ENCODE results near the gene SORCS2.
A peak's percentile ranks its signal among the peaks of the same experiment; 100 is the strongest.

SORCS2 gene

GRCh38 chr4:7389101-7389701 lies 196.9 kb downstream of the SORCS2 start:
- FAIRE-seq (no peak), DNase-seq (ENCODE audit: low spot score) (no peak)

- no peak for FAIRE-seq
Measured at GRCh38 chr4:7389719-7390118, 197.4 kb downstream of the SORCS2 start.

DNA sequence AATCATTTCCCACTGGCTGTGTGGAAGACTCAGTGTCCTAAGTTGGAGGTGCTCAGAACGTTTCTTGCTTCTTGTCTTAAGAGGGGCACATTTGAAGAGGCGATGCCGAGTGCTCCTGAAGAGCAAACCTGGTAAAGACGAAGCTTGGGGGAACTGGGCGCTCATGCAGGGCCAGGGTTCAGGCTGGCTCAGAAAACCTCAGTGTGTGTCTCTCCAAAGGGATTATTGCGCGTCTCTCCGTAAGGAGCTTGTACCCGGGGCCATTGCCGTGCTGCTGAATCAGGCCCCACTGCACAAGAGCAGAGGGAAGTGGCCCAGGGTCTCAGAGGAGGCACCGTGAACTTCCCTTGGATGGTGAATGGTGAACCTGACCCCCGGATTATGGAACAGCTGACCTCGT lies 198.0 kb downstream of the SORCS2 start:
- no peak for DNase-seq (ENCODE audit: low spot score)
- no peak for FAIRE-seq

More at GRCh38 chr4:7389719-7390118, 197.4 kb downstream of the SORCS2 start:
- no peak for DNase-seq (ENCODE audit: low spot score)

- no peak for FAIRE-seq
- DNase-seq (ENCODE audit: low spot score): no peak
Measured at GRCh38 chr4:7390906-7391636, 198.7 kb downstream of the SORCS2 start.

- DNase-seq (ENCODE audit: low spot score) (no peak), FAIRE-seq (no peak)
Measured at GRCh38 chr4:7391637-7392437, 199.5 kb downstream of the SORCS2 start.

GRCh38 chr4:7392438-7393421 lies 200.4 kb downstream of the SORCS2 start:
- DNase-seq (ENCODE audit: low spot score) (peak; percentile 26), FAIRE-seq (no peak)

DNA sequence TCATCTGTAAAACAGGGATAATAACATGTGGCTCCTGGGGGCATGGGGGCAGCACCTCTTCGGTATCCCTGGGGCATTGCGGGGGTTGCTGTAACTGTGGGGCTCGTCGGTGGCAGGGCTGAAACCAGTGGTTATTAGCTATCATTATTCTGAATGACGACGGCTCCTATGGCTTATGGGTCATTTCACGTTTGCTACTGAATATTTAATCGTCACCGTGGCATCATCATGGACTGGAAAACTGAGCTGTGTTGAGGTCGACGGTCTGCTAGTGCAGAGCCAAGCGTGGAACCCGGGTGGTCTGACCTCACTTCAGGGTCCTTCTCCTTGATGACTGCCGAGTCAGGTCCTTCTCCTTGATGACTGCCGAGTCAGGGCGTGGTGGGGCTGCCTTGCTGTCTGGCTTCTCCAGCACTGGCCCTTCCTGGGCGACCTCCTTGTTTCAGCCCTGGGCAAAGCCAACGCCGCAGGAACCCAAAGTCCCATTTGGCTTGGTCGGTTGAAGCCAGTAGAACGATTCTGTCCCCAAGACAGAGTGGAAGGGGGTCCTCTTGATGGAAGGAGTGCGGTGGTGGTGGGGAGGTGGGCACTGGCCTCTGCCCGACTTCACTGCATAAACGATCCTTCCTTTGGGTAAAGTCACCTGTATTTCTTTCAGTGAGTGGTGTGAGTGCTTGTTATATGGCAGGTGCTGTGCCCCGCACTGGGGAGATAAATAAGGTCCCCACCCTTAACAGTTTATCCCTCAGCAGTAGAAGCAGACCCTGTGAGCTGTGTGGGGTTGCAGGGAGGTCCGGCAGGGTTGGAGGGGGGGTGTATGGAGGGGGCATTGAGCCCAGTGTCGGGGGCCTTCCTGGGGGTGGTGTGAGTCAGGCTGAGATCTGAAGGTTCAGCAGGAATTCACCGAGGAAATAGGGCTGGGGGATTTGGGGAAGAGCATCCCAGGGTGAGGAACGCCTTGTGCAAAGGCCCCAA lies 201.6 kb downstream of the SORCS2 start:
- DNase-seq (ENCODE audit: low spot score) (no peak), FAIRE-seq (no peak)

- no peak for FAIRE-seq
- no peak for DNase-seq (ENCODE audit: low spot score)
Measured at GRCh38 chr4:7394681-7395451, 202.5 kb downstream of the SORCS2 start.

DNA sequence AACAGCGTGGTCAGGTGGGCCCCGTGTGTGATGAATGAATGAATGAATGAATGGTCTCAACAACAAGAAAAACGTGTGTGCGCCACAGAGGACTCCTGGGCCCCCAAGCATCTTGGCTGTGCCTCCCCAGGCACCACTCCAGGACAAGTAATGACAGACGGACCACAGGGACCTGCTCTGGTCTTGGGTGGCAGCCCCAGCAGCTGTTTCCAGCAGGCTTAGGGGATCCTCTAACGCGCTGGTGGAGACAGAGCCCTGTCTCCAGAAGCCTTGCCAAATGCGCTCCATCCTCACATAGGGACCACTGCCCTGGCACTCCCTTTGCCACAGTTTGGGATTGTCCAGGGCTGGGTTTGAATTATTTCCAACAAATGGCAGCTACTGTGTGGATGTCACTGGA lies 203.3 kb downstream of the SORCS2 start:
- FAIRE-seq (no peak), DNase-seq (ENCODE audit: low spot score) (no peak)

GRCh38 chr4:7396186-7396910 lies 204.0 kb downstream of the SORCS2 start:
- FAIRE-seq (no peak), DNase-seq (ENCODE audit: low spot score) (no peak)

- DNase-seq (ENCODE audit: low spot score) (no peak), FAIRE-seq (no peak)
Measured at GRCh38 chr4:7397206-7398103, 205.1 kb downstream of the SORCS2 start.

- FAIRE-seq: no peak
- peak; percentile 79 for DNase-seq (ENCODE audit: low spot score)
Measured at GRCh38 chr4:7398104-7398423, 205.7 kb downstream of the SORCS2 start.

- DNase-seq (ENCODE audit: low spot score) (no peak), FAIRE-seq (no peak)
Measured at GRCh38 chr4:7398788-7399439, 206.6 kb downstream of the SORCS2 start.

DNA sequence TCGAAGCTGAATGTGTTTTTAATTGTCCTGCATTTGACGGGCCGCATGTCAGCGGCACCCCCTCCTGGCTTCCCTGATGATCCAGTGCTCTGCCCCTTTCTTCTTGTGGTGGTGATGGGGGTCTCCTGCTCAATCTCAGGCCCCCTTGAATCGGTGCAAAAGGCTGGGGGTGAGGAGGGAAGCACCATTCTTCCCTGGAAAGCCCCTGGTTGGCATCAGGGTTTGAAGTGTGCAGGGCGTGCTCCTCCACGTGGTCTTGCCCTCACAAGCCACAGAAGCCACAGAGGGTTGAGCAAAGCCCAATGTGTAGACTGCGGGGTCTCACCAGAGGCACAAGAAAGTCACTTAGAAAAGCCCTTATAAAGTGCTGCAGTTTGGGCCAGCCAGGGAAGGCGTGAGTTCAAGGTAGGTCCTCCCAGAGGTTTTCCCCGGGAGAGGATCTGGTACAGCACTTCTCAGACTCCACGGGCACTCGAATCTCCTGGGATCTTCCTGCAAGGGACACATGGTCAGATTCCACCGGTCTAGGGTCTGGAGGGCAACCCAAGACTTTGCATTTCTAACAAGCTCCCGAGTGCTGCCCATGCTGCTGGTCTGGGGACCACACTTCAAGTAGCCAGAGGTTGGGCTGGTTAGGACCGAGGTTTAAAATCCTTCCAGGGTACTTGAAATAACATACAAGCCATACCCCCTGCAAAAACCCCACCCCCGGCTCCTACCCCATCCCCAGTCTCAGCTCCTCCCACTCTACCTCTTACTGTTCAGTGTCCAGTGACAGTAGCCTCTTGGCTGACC lies 207.3 kb downstream of the SORCS2 start:
- DNase-seq (ENCODE audit: low spot score) (no peak), FAIRE-seq (no peak)

- DNase-seq (ENCODE audit: low spot score): no peak
- FAIRE-seq: peak; percentile 48
Measured at GRCh38 chr4:7400671-7401298, 208.4 kb downstream of the SORCS2 start.

DNA sequence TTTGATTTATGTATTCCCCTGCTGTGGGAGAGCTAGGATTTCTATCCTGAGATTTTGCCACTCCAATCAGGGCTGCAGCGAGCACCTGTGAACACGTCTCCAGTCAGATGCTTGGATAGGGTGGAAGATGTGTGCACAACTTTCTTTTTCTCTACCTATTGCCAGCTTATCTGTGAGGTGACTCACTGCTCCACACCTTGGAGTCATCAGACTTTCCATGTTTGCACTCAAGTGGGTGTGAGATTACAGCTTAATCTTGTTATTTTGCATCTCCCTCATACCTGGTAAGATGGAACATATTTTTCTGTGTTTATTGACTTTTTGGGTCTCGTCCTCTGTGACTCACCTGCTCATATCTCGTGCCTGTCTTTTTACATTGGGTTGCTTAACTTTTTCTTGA lies 210.2 kb downstream of the SORCS2 start:
- no peak for FAIRE-seq
- DNase-seq (ENCODE audit: low spot score): no peak
